ENCODE data around the gene YWHAG. TPM values are rescaled to one million over a fixed set of nuclear protein-coding genes. Genes with fewer than 3 reads are reported as not detected.
A peak's percentile ranks its signal among the peaks of the same experiment; 100 is the strongest.

YWHAG gene
- total and polyA plus RNA-seq, 2 of the 13 experiments (the other 11 are each of a cell fraction or from before 2014, with no cell fraction given), result 36.9 to 67.5 TPM

GRCh38 chr7:76393116-76394031 is 34.6 kb upstream of the YWHAG start (continued):
- TF ChIP-seq ZNF407 (CRISPR knock-in tag; IDR thresholded peaks at IDR 0.05; ENCODE audit: not compliant biosample characterization), result peak; percentile 71
- TF ChIP-seq ZNF788 (CRISPR knock-in tag; IDR thresholded peaks at IDR 0.05; ENCODE audit: borderline replicate concordance), result no peak; the same call in 1 of the 2 replicates
- peak; percentile 99 for TF ChIP-seq ZNF891 (CRISPR knock-in tag; IDR thresholded peaks at IDR 0.05)
- peak; percentile 87; the same call in 1 of the 2 replicates for TF ChIP-seq E2F2 (CRISPR knock-in tag; IDR thresholded peaks at IDR 0.05; ENCODE audit: borderline replicate concordance)
- no peak for TF ChIP-seq TSC22D2 (CRISPR knock-in tag; IDR thresholded peaks at IDR 0.05; ENCODE audit: borderline replicate concordance)
- TF ChIP-seq ZNF790 (CRISPR knock-in tag; IDR thresholded peaks at IDR 0.05; ENCODE audit: borderline replicate concordance), result peak; percentile 96; the same call in 1 of the 2 replicates
- 0 out of 2 replicates have a peak, but pooled peaks have one; percentile 19 for TF ChIP-seq ZNF513 (CRISPR knock-in tag; conservative IDR thresholded peaks at IDR 0.05)
- TF ChIP-seq TBL1XR1 (IDR thresholded peaks at IDR 0.05; ENCODE audit: borderline replicate concordance, low read length, partially characterized antibody), result no peak
- TF ChIP-seq MED8 (CRISPR knock-in tag; IDR thresholded peaks at IDR 0.05; ENCODE audit: insufficient replicate concordance), result no peak
- 0 out of 2 replicates have a peak, but pooled peaks have one; percentile 54 for TF ChIP-seq TEAD2 (CRISPR knock-in tag; IDR thresholded peaks at IDR 0.05)
- TF ChIP-seq ZNF672 (CRISPR knock-in tag; IDR thresholded peaks at IDR 0.05), result no peak
- TF ChIP-seq POLR2AphosphoS2 (IDR thresholded peaks at IDR 0.05; ENCODE audit: low read depth, low read length), result no peak
- no peak for TF ChIP-seq ZMYM3 (CRISPR knock-in tag; IDR thresholded peaks at IDR 0.05)
- TF ChIP-seq RCOR2 (CRISPR knock-in tag; IDR thresholded peaks at IDR 0.05), result no peak
- peak; percentile 79; the same call in 1 of the 2 replicates for TF ChIP-seq ZNF879 (CRISPR knock-in tag; IDR thresholded peaks at IDR 0.05)
- no peak for TF ChIP-seq KDM6A (CRISPR knock-in tag; IDR thresholded peaks at IDR 0.05; ENCODE audit: low read depth)
- peak; percentile 86; the same call in 1 of the 2 replicates for TF ChIP-seq MXD3 (CRISPR knock-in tag; IDR thresholded peaks at IDR 0.05)
